Loucy (cell line): ENCODE data around the gene ZKSCAN4.

ENCODE experiments used
- H2AFZ ChIP-seq: fragments of 200-600 bp; sonication (generic); 2 replicates; pipeline ENCODE4 v1.6.0; 2016; ENCODE audit warnings: antibody characterized with exemption, mild to moderate bottlenecking, low read length, moderate library complexity
- H3F3A ChIP-seq: fragments of 200-600 bp; 2 replicates; pipeline ENCODE4 v1.6.0; 2016; ENCODE audit warnings: antibody characterized with exemption, low read depth, mild to moderate bottlenecking
- H3K27me3 ChIP-seq: fragments of 200-600 bp; sonication (generic); 2 replicates; pipeline ENCODE4 v1.6.1; 2014; ENCODE audit warnings: low read length, mild to moderate bottlenecking; ENCODE audit not compliant: insufficient read depth, poor library complexity, severe bottlenecking
- H3K36me3 ChIP-seq: fragments of 200-600 bp; sonication (generic); 2 replicates; pipeline ENCODE4 v1.6.1; 2016; ENCODE audit warnings: low read length; ENCODE audit not compliant: insufficient read depth
- H3K4me1 ChIP-seq: fragments of 200-600 bp; sonication (generic); 2 replicates; pipeline ENCODE4 v1.5.1; 2014; ENCODE audit warnings: low read length, mild to moderate bottlenecking; ENCODE audit not compliant: insufficient read depth, poor library complexity, severe bottlenecking
- H3K4me2 ChIP-seq: fragments of 200-600 bp; sonication (generic); 2 replicates; pipeline ENCODE4 v1.6.0; 2014; ENCODE audit warnings: antibody characterized with exemption, low read length, low read depth, mild to moderate bottlenecking; ENCODE audit not compliant: poor library complexity, severe bottlenecking
- H3K4me3 ChIP-seq: fragments of 200-600 bp; sonication (generic); 2 replicates; pipeline ENCODE4 v1.5.1; 2014; ENCODE audit warnings: low read length, mild to moderate bottlenecking, mixed read lengths; ENCODE audit not compliant: poor library complexity, severe bottlenecking
- H3K79me2 ChIP-seq: fragments of 200-600 bp; sonication (generic); 2 replicates; pipeline ENCODE4 v1.6.1; 2014; ENCODE audit warnings: low read length; ENCODE audit not compliant: insufficient read depth
- H3K9ac ChIP-seq: fragments of 200-600 bp; sonication (generic); 2 replicates; pipeline ENCODE4 v1.6.0; 2014; ENCODE audit warnings: mild to moderate bottlenecking, low read depth, low read length, moderate library complexity; ENCODE audit not compliant: poor library complexity, severe bottlenecking
- H3K9me2 ChIP-seq: fragments of 200-600 bp; sonication (generic); replicated peaks from 2 replicates; pipeline ENCODE4 v1.6.1; 2016; ENCODE audit warnings: low read depth, low read length, mixed read lengths
- H3K9me3 ChIP-seq: fragments of 200-600 bp; sonication (generic); 2 replicates; pipeline ENCODE4 v1.6.1; 2014; ENCODE audit warnings: mild to moderate bottlenecking, antibody characterized with exemption, low read length, low read depth; ENCODE audit not compliant: insufficient read depth
- H4K20me1 ChIP-seq: fragments of 200-600 bp; sonication (generic); 2 replicates; pipeline ENCODE4 v1.6.0; 2014; ENCODE audit warnings: antibody characterized with exemption, low read length, mild to moderate bottlenecking; ENCODE audit not compliant: insufficient read depth, poor library complexity, severe bottlenecking
- CTCF ChIP-seq: fragments of 200-600 bp; sonication (generic); conservative IDR thresholded peaks from 2 replicates; pipeline ENCODE4 v1.5.1; 2014; ENCODE audit warnings: mild to moderate bottlenecking, antibody characterized with exemption, low read length
- EZH2phosphoT487 ChIP-seq: fragments of 200-600 bp; IDR thresholded peaks from 2 replicates; pipeline ENCODE4 v1.6.1; 2018; ENCODE audit warnings: antibody characterized with exemption, mild to moderate bottlenecking, moderate library complexity, borderline replicate concordance

The ZKSCAN4 gene

GRCh38 chr6:28203201-28203600, 48.9 kb downstream of the ZKSCAN4 start:
- Histone ChIP-seq H3K9me3 (no peaks in the 10 kb centered on the region), H2AFZ (no peak overlapping the region), H4K20me1 (no peaks in the 10 kb centered on the region), H3F3A (no peaks in the 10 kb centered on the region), H3K4me3 (no peak overlapping the region), H3K27me3 (no peaks in the 10 kb centered on the region), H3K9me2 (no peaks in the 10 kb centered on the region), H3K79me2 (no peaks in the 10 kb centered on the region), H3K9ac (no peak overlapping the region), H3K4me2 (no peak overlapping the region), H3K36me3 (no peaks in the 10 kb centered on the region), H3K4me1 (peaks cover 10% of the 10 kb centered on the region)
- TF ChIP-seq EZH2phosphoT487 (no peak), CTCF (no peak)

GRCh38 chr6:28200020-28200419, 52.0 kb downstream of the ZKSCAN4 start:
- H4K20me1 ChIP-seq = no peaks in the 10 kb centered on the region
- no peak overlapping the region for H3K4me2 ChIP-seq
- TF ChIP-seq EZH2phosphoT487 (no peak), CTCF (no peak)
- peaks cover 10% of the 10 kb centered on the region for H3K4me1 ChIP-seq
- H3K27me3 ChIP-seq = no peaks in the 10 kb centered on the region
- no peaks in the 10 kb centered on the region for H3K36me3 ChIP-seq
- no peak overlapping the region for H3K9ac ChIP-seq
- peaks cover 5% of the 10 kb centered on the region; the same call in 1 of the 2 replicates for H3K9me3 ChIP-seq
- H3K9me2 ChIP-seq = no peaks in the 10 kb centered on the region
- H3F3A ChIP-seq = no peaks in the 10 kb centered on the region
- H2AFZ ChIP-seq = no peak overlapping the region
- no peak overlapping the region for H3K4me3 ChIP-seq
- H3K79me2 ChIP-seq = no peaks in the 10 kb centered on the region
